HepG2 (cell line): ENCODE measurements around the gene TXNRD1. TPM values are rescaled to one million over a fixed set of nuclear protein-coding genes. Genes with fewer than 3 reads are reported as not detected.
A peak's percentile ranks its signal among the peaks of the same experiment; 100 is the strongest.

Experiments
- ATAC-seq: fragments of 200-7000 bp; cut with Tn5 transposase; 3 replicates; pipeline ENCODE4 v1.9.1; 2020; ENCODE audit warnings: mild to moderate bottlenecking, moderate library complexity
- BruUV-seq: library from RNA; stranded (reverse); fragments of 400-500 nt; replicated peaks from 2 replicates; lab custom pipeline; 2021; lab: Mats Ljungman, UMichigan
- CTCF ChIA-PET: fragments of 300-600 bp; formaldehyde crosslinking; extraction: SDS; loops from one replicate; lab custom pipeline; 2021; ENCODE audit warnings: low total read pairs, inconsistent platforms, low intra/inter-chr PET ratio; lab: Yijun Ruan, JAX
- POLR2A ChIA-PET: fragments of 350-600 bp; sonication (Branson Sonifier 250); formaldehyde crosslinking; loops from one replicate; lab custom pipeline; 2020; ENCODE audit warnings: antibody characterized with exemption, inconsistent platforms; lab: Yijun Ruan, JAX
- DNase-seq: peaks from one replicate; pipeline ENCODE4 v3.0.0-alpha.2; 2015; ENCODE audit warnings: low spot score
- FAIRE-seq: peaks from 3 replicates; lab custom pipeline; 2011; peaks lifted over from hg19 to GRCh38; lab: Jason Lieb, UNC
- H2AFZ ChIP-seq: one replicate; pipeline ENCODE4 v1.6.1; 2011; ENCODE audit warnings: low read length, inconsistent platforms
- H3K27ac ChIP-seq: fragments of 300-600 bp; 3 replicates; pipeline ENCODE4 v1.8.0; 2011; ENCODE audit warnings: mixed run types, mild to moderate bottlenecking, mixed read lengths, low read length, inconsistent platforms; ENCODE audit not compliant: insufficient read depth; ENCODE audit errors: extremely low read length
- H3K27me3 ChIP-seq, 2 experiments: fragments of 200-600 bp in 1 of 2; 2 replicates in 1 of 2; 3 replicates in 1 of 2; pipeline versions ENCODE4 v1.6.0 to v1.8.0; 2011; ENCODE audit warnings: low read length in 2 of 2, mild to moderate bottlenecking in 2 of 2, moderate library complexity in 2 of 2, inconsistent platforms in 1 of 2; ENCODE audit not compliant: insufficient read depth in 2 of 2, control insufficient read depth in 1 of 2
- H3K36me3 ChIP-seq, 2 experiments: fragments of 200-600 bp in 1 of 2; replicated peaks in 1 of 2; 2 replicates in 1 of 2; 3 replicates in 1 of 2; pipeline versions ENCODE4 v1.5.1 to v1.8.0; 2011; ENCODE audit warnings: low read length in 2 of 2, inconsistent platforms in 1 of 2; ENCODE audit not compliant: insufficient read depth in 2 of 2, control insufficient read depth in 1 of 2
- H3K4me1 ChIP-seq: 2 replicates; pipeline ENCODE4 v1.5.1; 2012; ENCODE audit warnings: low read length, inconsistent platforms; ENCODE audit not compliant: insufficient read depth
- H3K4me2 ChIP-seq: 2 replicates; pipeline ENCODE4 v1.6.0; 2011; ENCODE audit warnings: low read depth, low read length, inconsistent platforms
- H3K4me3 ChIP-seq, 3 experiments: fragments of 200-600 bp in 1 of 3; sonication (generic), shearing (Covaris generic) in 1 of 3; replicated peaks in 1 of 3; 2 replicates each; pipeline ENCODE4 v1.5.1; 2011 to 2016; ENCODE audit warnings: low read length in 3 of 3, inconsistent platforms in 2 of 3, low read depth in 2 of 3, mild to moderate bottlenecking in 2 of 3, control low read depth in 1 of 3, mixed read lengths in 1 of 3; ENCODE audit not compliant: insufficient read depth in 1 of 3
- H3K79me2 ChIP-seq: one replicate; pipeline ENCODE4 v1.6.1; 2011; ENCODE audit warnings: low read length, inconsistent platforms; ENCODE audit not compliant: insufficient read depth
- H3K9ac ChIP-seq: 2 replicates; pipeline ENCODE4 v1.6.0; 2011; ENCODE audit warnings: mild to moderate bottlenecking, low read depth, low read length, inconsistent platforms; ENCODE audit not compliant: insufficient read depth
- H3K9me3 ChIP-seq: 2 replicates; pipeline ENCODE4 v1.5.1; 2012; ENCODE audit warnings: mild to moderate bottlenecking, low read length
- H4K20me1 ChIP-seq: 2 replicates; pipeline ENCODE4 v1.6.0; 2011; ENCODE audit warnings: inconsistent platforms, mild to moderate bottlenecking, low read length, moderate library complexity; ENCODE audit not compliant: insufficient read depth
- AGO2 ChIP-seq: fragments of 200-400 bp; formaldehyde crosslinking; optimal IDR thresholded peaks from 2 replicates; pipeline ENCODE3; 2017; ENCODE audit warnings: mild to moderate bottlenecking, low read depth, low read length, moderate library complexity
- KAT8 ChIP-seq: IDR thresholded peaks from 2 replicates; pipeline ENCODE4 v1.6.1; 2016; ENCODE audit warnings: missing genetic modification reagents, missing compliant biosample characterization
- POLR2AphosphoS5 ChIP-seq: IDR thresholded peaks from 2 replicates; pipeline ENCODE4 v1.6.1; 2012; ENCODE audit warnings: low read depth, low read length
- ZNF317 ChIP-seq: sonication (generic); formaldehyde crosslinking; IDR thresholded peaks from 2 replicates; pipeline ENCODE4 v1.5.0; 2020; ENCODE audit warnings: mild to moderate bottlenecking, missing genetic modification reagents
- ZSCAN9 ChIP-seq: IDR thresholded peaks from 2 replicates; pipeline ENCODE4 v1.6.1; 2016; ENCODE audit warnings: borderline replicate concordance
- WGBS: methylation state at CpG from one replicate; pipeline ENCODE4 v1.1.6; 2017; ENCODE audit warnings: low lambda C conversion rate; 5-methylcytosine and 5-hydroxymethylcytosine counted together
- in situ Hi-C: cut with HindIII; loops from 2 replicates; pipeline ENCODE4 v1.10.0; 2017; ENCODE audit warnings: low pct_unique_long_range_greater_than_20kb; ENCODE audit not compliant: extremely low pct_ligation_motif_present
- intact Hi-C: fragments of 100-400 bp; cut with micrococcal nuclease; formaldehyde crosslinking; loops from one replicate; pipeline ENCODE4 v1.10.0; 2022; ENCODE audit not compliant: unreplicated experiment
- polyA plus RNA-seq, 8 experiments: library from polyadenylated mRNA; depleted of rRNA in 3 of 8; stranded (reverse) in 7 of 8; unstranded in 1 of 8; fragments of >200 nt; fragmentation: Illumina TruSeq in 4 of 8; extraction: Trizol in 4 of 8; gene quantifications; 2 replicates each; pipeline versions ENCODE4 v1.2.1 to v1.2.3, GENCODE V29; 2011 to 2016; ENCODE audit warnings: low read depth in 4 of 8, missing spikeins in 1 of 8, mixed read lengths in 1 of 8; ENCODE audit not compliant: insufficient read depth in 1 of 8
- total RNA-seq, 5 experiments: library from RNA; depleted of rRNA; stranded (reverse); fragments of >200 nt; fragmentation: Illumina TruSeq; extraction: Trizol; gene quantifications; 2 replicates each; pipeline ENCODE4 v1.2.3, GENCODE V29; 2016; ENCODE audit warnings: low read depth in 1 of 5
- TF ChIP-seq, protein P1 (sequence below): IDR thresholded peaks from 2 replicates; pipeline ENCODE4 v1.6.1; 2016; ENCODE audit warnings: low read depth, missing genetic modification reagents, missing compliant biosample characterization
- TF ChIP-seq, protein P2 (sequence below): sonication (generic); formaldehyde crosslinking; IDR thresholded peaks from 2 replicates; pipeline ENCODE4 v1.4.0; 2020; ENCODE audit warnings: missing genetic modification reagents
- TF ChIP-seq, protein P3 (sequence below): sonication (generic); formaldehyde crosslinking; IDR thresholded peaks from 2 replicates; pipeline ENCODE4 v1.4.0; 2020; ENCODE audit warnings: mild to moderate bottlenecking, missing genetic modification reagents

Gene TXNRD1
- total and polyA plus RNA-seq, 2 of the 13 experiments (the other 11 are each of a cell fraction or from before 2014, with no cell fraction given): 54.0 to 190 TPM

DNA sequence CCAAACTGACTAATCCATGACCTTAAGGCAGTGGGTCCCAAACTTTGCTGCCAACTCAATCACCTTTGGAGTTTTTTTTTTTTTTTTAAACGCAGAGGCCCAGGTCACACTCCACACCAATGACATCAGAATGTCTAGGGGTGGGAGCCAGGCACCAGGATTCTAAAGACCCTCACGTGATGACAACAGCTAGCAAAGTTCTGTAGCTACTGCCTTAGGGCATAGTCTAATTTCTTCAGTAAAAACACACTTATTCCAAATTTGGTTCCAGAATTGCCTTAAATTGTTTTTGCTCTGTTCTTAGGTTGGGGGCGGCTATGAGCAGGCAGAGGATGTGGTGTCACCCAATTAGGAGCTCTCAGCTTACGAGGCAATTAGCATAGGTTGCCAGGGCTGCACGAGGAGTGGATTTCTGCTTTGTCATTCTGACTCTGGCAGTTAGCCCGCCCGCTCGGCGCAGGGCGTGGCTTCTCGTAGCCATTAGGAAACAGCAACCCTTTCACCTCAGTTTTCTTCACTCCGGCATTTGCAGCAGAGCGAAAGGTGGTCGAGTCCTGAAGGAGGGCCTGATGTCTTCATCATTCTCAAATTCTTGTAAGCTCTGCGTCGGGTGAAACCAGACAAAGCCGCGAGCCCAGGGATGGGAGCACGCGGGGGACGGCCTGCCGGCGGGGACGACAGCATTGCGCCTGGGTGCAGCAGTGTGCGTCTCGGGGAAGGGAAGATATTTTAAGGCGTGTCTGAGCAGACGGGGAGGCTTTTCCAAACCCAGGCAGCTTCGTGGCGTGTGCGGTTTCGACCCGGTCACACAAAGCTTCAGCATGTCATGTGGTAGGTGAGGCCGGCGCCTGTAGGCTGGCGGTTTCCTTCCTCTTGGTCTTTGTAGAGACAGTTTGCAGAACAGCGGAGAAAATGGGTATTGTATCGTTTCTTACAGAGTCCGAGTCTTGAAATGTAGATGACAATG lies 71.2 kb downstream of the TXNRD1 start:
- CTCF ChIA-PET: no interaction called here
- FAIRE-seq (peak; percentile 91), ATAC-seq (peak; percentile 90), DNase-seq (peak; percentile 95)
- no peaks in the 10 kb centered on the region; a peak in 1 of 5 replicates for H3K27me3 ChIP-seq
- H3K79me2 ChIP-seq: peaks cover 47% of the 10 kb centered on the region
- H2AFZ ChIP-seq: peak overlapping the region; percentile 52
- POLR2A ChIA-PET: interaction anchor here (0.9 to 2.9 kb wide), 12 partner anchors 9 to 672 kb away, joined by 3 to 18 read pairs (median 4); partner anchors contain the start of genes HSP90B1, NFYB, SLC41A2 and TDG
- peak overlapping the region; percentile 98 for H3K9ac ChIP-seq
- intact Hi-C loops: loop anchor here (5.0 kb wide), 2 partner anchors 69 to 149 kb away; partner anchors contain the start of genes NFYB and TXNRD1
- peak overlapping the region; percentile 98 for H3K27ac ChIP-seq
- under 1% methylated on average over 25 of the region's 40 CpGs for WGBS
- TSS peak; percentile 77 for BruUV-seq
- H3K36me3 ChIP-seq: peaks cover 0 to 3% of the 10 kb centered on the region in 2 experiments; a peak in 3 of 5 replicates
- H3K9me3 ChIP-seq: no peaks in the 10 kb centered on the region
- peak overlapping the region; percentile 85 to 91 (median 91) for H3K4me3 ChIP-seq
- peaks cover 24% of the 10 kb centered on the region for H3K4me1 ChIP-seq
- H3K4me2 ChIP-seq: peak overlapping the region; percentile 100
- in situ Hi-C loops: loop anchor here (10.0 kb wide), 1 partner anchor 72 kb away; the partner anchor contains the start of gene TXNRD1
- peaks cover 28% of the 10 kb centered on the region for H4K20me1 ChIP-seq
- TF ChIP-seq, protein P1, sequence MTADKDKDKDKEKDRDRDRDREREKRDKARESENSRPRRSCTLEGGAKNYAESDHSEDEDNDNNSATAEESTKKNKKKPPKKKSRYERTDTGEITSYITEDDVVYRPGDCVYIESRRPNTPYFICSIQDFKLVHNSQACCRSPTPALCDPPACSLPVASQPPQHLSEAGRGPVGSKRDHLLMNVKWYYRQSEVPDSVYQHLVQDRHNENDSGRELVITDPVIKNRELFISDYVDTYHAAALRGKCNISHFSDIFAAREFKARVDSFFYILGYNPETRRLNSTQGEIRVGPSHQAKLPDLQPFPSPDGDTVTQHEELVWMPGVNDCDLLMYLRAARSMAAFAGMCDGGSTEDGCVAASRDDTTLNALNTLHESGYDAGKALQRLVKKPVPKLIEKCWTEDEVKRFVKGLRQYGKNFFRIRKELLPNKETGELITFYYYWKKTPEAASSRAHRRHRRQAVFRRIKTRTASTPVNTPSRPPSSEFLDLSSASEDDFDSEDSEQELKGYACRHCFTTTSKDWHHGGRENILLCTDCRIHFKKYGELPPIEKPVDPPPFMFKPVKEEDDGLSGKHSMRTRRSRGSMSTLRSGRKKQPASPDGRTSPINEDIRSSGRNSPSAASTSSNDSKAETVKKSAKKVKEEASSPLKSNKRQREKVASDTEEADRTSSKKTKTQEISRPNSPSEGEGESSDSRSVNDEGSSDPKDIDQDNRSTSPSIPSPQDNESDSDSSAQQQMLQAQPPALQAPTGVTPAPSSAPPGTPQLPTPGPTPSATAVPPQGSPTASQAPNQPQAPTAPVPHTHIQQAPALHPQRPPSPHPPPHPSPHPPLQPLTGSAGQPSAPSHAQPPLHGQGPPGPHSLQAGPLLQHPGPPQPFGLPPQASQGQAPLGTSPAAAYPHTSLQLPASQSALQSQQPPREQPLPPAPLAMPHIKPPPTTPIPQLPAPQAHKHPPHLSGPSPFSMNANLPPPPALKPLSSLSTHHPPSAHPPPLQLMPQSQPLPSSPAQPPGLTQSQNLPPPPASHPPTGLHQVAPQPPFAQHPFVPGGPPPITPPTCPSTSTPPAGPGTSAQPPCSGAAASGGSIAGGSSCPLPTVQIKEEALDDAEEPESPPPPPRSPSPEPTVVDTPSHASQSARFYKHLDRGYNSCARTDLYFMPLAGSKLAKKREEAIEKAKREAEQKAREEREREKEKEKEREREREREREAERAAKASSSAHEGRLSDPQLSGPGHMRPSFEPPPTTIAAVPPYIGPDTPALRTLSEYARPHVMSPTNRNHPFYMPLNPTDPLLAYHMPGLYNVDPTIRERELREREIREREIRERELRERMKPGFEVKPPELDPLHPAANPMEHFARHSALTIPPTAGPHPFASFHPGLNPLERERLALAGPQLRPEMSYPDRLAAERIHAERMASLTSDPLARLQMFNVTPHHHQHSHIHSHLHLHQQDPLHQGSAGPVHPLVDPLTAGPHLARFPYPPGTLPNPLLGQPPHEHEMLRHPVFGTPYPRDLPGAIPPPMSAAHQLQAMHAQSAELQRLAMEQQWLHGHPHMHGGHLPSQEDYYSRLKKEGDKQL (CRISPR knock-in tag): no peak
- TF ChIP-seq ZNF317: 0 out of 2 replicates have a peak, but pooled peaks have one; percentile 17
- peak; percentile 72; the same call in 1 of the 2 replicates for TF ChIP-seq KAT8 (CRISPR knock-in tag)
- peak; percentile 54 for TF ChIP-seq AGO2
- TF ChIP-seq, protein P2, sequence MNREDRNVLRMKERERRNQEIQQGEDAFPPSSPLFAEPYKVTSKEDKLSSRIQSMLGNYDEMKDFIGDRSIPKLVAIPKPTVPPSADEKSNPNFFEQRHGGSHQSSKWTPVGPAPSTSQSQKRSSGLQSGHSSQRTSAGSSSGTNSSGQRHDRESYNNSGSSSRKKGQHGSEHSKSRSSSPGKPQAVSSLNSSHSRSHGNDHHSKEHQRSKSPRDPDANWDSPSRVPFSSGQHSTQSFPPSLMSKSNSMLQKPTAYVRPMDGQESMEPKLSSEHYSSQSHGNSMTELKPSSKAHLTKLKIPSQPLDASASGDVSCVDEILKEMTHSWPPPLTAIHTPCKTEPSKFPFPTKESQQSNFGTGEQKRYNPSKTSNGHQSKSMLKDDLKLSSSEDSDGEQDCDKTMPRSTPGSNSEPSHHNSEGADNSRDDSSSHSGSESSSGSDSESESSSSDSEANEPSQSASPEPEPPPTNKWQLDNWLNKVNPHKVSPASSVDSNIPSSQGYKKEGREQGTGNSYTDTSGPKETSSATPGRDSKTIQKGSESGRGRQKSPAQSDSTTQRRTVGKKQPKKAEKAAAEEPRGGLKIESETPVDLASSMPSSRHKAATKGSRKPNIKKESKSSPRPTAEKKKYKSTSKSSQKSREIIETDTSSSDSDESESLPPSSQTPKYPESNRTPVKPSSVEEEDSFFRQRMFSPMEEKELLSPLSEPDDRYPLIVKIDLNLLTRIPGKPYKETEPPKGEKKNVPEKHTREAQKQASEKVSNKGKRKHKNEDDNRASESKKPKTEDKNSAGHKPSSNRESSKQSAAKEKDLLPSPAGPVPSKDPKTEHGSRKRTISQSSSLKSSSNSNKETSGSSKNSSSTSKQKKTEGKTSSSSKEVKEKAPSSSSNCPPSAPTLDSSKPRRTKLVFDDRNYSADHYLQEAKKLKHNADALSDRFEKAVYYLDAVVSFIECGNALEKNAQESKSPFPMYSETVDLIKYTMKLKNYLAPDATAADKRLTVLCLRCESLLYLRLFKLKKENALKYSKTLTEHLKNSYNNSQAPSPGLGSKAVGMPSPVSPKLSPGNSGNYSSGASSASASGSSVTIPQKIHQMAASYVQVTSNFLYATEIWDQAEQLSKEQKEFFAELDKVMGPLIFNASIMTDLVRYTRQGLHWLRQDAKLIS (CRISPR knock-in tag): peak; percentile 97
- TF ChIP-seq, protein P3, sequence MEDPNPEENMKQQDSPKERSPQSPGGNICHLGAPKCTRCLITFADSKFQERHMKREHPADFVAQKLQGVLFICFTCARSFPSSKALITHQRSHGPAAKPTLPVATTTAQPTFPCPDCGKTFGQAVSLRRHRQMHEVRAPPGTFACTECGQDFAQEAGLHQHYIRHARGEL: no peak
- peak; percentile 84 for TF ChIP-seq ZSCAN9 (CRISPR knock-in tag)
- peak; percentile 96 for TF ChIP-seq POLR2AphosphoS5
